NCI-H187 treated with DMSO at 0.1 percent for 48 hours (cell line): ENCODE data around the gene FRMD4B.
A peak's percentile ranks its signal among the peaks of the same experiment; 100 is the strongest.

Source experiments
- DNase-seq: peaks from one replicate; lab custom pipeline; 2025; lab: John Stamatoyannopoulos, UW

The FRMD4B gene

DNA sequence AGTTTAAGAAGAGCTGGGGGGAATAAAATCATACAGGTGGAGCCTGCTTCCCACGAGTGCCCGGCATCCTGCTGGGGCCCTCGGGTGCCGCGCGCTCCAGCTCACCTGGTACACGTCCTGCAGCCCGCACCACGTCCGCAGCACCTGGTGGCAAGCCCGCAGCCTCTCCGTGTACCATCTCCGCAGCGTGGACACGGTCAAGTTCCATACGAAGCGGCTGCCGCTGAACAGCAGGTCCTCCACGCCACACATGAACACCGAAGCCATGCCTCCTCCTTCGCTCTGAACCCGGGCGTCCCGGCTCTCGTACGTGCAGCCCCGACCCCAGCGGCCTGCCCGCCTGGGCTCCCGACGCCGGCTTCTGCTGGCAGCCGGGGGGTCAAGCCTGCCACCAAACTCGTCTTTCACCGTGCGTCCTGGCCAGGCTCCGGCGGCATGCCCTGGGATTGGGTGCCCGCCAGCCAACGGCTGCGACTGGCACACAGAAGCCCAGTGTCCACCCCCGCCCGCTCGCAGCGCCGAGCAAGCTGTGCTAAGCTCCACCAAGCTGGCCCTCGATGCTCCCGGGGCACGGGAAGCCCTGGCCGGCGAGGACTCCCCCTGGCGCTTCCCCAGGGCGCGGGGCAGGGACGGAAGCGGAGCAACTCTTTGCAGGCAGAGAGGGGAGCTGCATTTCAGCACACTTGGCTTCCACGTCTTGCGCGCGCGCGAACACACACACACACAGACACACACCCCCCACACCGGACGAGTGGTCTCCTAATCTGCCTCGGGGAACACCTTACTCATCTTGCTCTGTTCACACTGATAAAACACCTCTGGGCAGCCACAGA is at the start of gene FRMD4B:
Gene FRMD4B (minus strand): TSS at position 366 of the 833 bp plus-strand sequence. CDS start 99 bp downstream, at position 267.
- no peak for DNase-seq

GRCh38 chr3:69433969-69434325 is 48.1 kb upstream of the FRMD4B start:
- DNase-seq = no peak

DNA sequence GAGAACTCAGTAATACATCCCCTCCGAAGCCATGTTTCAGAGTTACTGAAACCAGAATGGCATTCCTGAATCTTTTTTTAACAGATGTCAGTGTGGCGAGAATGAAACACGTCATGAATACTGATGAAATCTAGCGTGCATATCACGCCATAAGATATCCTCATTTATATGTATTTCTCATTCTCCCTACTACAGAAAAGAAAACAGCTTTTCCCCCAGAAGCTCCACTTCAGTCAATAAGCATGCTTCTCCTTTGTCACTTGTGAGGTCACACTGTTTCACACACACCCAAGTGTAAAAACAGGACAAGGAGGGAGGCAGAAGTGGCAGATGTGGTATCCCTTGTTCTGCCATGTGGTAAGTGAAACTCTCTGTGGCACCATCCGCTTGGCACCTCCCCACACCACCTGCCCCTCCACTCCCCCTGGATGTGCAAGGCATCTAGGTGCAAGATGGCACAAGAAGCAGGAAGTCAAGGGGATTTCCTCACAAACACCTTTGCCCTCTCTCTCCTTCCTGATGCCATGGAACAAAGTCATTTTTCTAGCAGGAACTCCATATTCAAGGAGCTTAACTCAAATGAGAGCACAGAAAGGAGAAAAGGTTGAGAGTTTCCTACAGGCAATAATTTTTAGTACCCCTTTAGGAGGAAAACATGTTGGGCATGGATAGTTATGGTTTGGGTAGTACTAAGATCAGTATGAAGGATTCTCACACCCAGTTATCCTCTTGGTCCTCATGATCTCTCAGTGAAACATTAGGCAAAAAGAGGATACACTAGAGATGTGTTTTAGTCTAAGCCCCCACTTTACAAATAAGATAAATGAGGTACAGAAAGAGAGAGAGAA is 47.5 kb upstream of the FRMD4B start:
- no peak for DNase-seq

DNA sequence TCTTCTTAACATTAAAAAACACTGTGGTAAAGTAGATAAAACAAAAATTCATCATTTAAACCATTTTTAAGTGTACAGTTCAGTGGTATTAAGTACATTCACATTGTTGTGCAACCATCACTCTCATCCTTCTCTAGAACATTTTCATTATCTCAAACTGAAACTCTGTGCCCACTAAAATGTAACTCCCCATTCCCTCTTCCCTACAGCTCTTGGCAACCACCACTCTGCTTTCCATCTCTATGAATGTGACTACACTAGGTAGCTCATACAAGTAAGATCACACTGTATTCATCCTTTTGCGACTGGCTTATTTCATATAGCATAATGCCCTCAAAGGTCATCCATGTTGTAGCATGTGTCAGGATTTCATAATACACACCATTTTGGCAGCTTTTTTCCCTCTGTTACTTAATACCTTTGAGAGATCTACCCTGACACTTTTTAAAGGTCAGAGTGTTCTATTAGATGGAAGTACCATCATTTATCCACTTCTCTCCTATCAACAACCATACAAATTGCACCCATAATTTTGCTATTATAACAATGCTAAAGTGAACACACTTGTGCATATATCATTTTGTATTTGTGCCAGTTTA is 42.9 kb upstream of the FRMD4B start:
- DNase-seq = no peak

DNA sequence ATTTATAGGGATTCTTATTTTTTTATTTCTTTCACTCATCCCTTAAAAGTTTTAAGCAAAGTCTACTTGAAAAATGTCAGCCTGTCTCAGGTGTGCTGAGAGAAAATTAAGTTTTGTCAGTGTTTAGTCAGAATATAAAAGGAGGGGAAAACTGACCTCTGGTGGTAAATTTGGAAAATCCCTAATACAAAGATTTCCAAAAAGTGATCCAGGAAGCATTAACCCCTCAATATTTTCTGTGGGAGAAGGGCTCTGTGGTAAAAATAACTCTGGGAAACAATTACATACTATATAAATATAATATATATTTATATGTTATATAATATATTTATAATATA is 41.0 kb upstream of the FRMD4B start:
- no peak for DNase-seq

GRCh38 chr3:69426291-69426966 is 40.5 kb upstream of the FRMD4B start:
- DNase-seq = no peak

- DNase-seq = no peak
Measured at GRCh38 chr3:69425249-69425648, 39.4 kb upstream of the FRMD4B start.

DNA sequence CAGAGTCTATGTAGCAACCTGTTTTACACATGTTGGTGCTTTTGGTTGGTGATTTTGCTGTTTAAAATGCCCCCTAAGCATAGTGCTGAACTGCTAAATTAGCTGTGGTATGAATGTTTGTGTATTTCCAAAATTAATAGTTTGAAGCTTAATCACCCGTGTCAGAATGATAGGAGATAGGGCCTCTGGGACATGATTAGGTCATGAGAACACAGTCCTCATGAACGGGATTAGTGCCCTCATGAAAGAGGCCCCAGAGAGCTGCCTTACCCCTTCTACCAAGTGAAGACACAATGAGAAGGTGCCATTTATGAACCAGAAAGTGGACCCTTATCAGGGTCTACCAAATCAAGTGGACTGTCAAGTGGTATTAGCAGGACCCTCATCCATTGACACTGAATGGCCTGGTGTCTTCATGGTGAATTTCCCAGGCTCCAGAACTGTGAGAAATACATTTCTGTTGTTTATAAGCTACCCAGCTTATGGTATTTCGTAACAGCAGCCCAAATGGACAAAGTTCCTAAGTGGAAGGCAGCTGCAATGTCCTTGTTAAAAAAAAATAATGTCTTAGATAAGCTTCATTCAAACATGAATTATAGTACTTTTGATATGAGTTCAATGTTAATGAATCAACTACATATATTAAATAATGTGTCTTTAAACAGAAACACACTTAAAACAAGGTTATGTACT is 37.7 kb upstream of the FRMD4B start:
- DNase-seq = no peak

- DNase-seq = no peak
Measured at GRCh38 chr3:69422751-69423150, 36.9 kb upstream of the FRMD4B start.

- no peak for DNase-seq
Measured at GRCh38 chr3:69420781-69421520, 35.1 kb upstream of the FRMD4B start.

DNA sequence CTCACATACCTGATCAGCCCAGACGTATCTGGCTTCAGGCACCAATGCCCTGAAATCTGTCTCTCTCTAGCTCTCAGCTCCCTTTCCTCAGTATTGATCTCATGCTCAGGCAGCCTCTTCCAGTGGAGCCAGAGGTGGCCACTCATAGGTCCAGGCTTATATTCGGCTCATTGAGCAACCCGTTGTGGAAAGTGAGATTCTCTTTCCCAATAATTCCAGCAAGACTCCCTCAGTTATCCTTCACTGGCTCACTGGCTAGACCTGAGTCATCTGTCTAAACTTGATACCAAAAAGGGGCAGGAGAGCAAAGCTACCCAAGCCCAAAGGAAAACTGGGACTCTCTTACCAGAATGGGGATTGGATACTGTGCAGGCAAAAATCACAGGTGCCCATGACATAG is 33.4 kb upstream of the FRMD4B start:
- no peak for DNase-seq

DNA sequence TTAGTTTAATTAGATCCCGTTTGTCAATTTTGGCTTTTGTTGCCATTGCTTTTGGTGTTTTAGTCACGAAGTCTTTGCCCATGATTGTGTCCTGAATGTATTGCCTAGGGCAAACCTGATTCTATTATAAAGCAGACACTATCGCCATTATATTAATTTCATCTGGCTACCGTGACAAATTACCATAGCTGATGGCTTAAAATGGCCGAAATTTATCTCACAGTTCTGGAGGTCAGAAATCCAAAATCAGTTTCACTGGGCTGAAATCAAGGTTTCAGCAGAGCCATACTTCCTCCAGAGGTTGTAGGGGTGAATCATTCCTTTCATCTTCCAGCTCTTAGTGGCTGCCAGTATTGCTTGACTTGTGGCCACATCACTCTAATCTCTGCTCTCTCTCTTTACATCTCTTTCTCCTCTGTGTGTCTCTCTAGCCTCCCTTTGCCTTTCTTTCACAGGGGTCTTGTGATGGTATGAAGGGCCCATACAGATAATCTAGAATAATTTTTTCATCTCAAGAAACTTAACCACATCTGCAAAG is 31.7 kb upstream of the FRMD4B start:
- DNase-seq = no peak

GRCh38 chr3:69413551-69414207 is 27.8 kb upstream of the FRMD4B start:
- DNase-seq = no peak

- DNase-seq = no peak
Measured at GRCh38 chr3:69411346-69411745, 25.5 kb upstream of the FRMD4B start.

DNA sequence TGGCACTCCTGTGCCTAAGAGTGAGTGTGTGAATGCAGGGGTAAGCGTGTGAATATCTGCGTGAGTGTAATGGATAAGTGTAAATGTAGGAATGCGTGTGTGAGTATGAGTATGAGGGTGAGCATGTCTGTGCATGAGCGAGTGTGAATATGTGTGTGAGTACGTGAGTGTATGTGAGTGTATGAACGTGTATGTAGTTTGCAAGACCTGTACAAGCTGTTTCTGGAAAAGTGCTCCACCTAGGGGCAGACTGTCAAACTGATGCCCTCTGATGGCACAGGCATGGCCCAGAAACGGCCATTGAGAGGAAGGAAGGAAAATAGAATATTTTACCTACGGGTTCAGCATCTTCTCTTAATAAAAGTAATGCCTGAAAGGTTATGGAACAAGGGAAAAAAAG is 24.4 kb upstream of the FRMD4B start:
- peak; percentile 6 for DNase-seq

GRCh38 chr3:69409831-69410230 is 23.9 kb upstream of the FRMD4B start:
- no peak for DNase-seq

- DNase-seq = no peak
Measured at GRCh38 chr3:69409011-69409410, 23.1 kb upstream of the FRMD4B start.

DNA sequence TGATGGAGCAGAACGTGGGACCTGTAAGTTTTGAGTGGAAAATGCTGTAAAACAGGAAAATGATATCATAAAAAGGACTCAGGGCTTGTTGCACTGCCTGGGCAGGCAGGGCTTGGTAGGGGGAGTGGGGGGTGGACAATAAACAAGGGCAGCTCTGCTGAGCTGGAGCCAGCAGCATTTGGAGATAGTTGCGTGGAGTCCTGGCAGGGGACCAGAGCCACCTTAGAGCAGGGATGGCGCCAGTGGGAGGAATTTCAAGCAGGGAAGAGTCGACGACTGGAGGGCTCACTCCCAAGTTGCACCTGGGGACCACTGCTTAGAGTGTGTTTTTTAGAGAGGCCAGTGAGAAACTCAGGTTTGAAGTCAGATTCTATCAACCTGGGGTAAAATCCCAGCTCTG is 22.7 kb upstream of the FRMD4B start:
- DNase-seq = no peak

DNA sequence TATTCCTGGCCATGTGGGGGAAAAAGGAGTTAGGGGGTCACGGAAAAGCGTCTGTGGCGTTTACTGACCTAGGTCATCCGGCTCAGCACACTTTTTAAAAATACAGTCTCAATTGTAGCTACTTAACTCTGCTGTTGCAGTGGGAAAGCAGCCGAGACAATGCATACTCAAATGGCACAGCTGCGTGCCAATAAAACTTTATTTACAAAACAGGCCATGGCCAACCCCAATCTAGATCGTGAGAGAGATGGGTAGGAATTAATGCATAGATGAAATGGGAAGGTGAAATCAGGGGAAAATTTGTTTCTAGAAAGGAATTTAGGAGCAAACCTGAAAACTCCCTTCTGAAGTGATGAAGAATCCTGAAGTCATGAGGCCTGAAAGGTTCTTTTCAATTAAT is 22.0 kb upstream of the FRMD4B start:
- no peak for DNase-seq

DNA sequence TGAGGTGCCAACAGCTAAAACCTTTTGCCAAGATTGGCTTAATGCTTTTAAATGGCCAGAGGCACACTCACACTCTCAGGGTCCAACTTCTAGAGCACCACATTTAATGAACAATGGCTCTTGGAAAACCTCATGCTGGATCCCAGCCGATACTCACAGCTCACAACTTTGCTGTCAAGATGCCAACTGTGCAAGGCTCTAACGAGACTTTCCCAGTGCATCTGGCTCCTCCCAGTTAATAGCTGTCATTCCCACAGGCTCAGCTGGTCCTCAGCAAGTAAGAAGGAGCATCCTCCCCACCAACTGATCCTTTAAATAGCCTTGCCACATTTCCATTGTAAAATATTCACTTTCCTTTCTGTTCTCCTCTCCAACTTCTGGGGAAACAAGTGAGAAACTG is 20.3 kb upstream of the FRMD4B start:
- no peak for DNase-seq
